Panc1 (cell line): Measurements from ENCODE around the gene ERCC3. TPM values are rescaled to one million over a fixed set of nuclear protein-coding genes. Genes with fewer than 3 reads are reported as not detected.
"Not testable (repeated sequence)": the region's sequence is repeated elsewhere in the genome, so short reads cannot be mapped to it uniquely, and the experiment has no call there.

Experiments used
- ATAC-seq: fragments of 200-7000 bp; cut with Tn5 transposase; 2 replicates; pipeline ENCODE4 v1.9.1; 2020; ENCODE audit warnings: mild to moderate bottlenecking, moderate library complexity
- BruUV-seq: library from RNA; stranded (reverse); fragments of 400-500 nt; replicated peaks from 2 replicates; lab custom pipeline; 2021; lab: Mats Ljungman, UMichigan
- CTCF ChIA-PET: fragments of 300-600 bp; sonication (Branson Sonifier 250); formaldehyde crosslinking; loops from one replicate; lab custom pipeline; 2022; ENCODE audit warnings: antibody characterized with exemption; lab: Charles Lee
- POLR2A ChIA-PET: fragments of 300-600 bp; sonication (Branson Sonifier 250); formaldehyde crosslinking; loops from one replicate; lab custom pipeline; 2022; ENCODE audit warnings: antibody characterized with exemption; lab: Charles Lee
- DNase-seq: peaks from one replicate; pipeline ENCODE4 v3.0.0-alpha.2; 2010; ENCODE audit warnings: low read depth, low spot score
- H3K27ac ChIP-seq: 2 replicates; pipeline ENCODE4 v1.5.1; 2011; ENCODE audit warnings: mild to moderate bottlenecking, low read length, inconsistent platforms
- H3K27me3 ChIP-seq: fragments of 200-500 bp; sonication (Bioruptor generic); 2 replicates; pipeline ENCODE4 v1.6.0; 2014; ENCODE audit warnings: low read length, inconsistent platforms; ENCODE audit not compliant: control insufficient read depth, insufficient read depth
- H3K36me3 ChIP-seq: fragments of 200-500 bp; sonication (Bioruptor generic); 2 replicates; pipeline ENCODE4 v1.5.1; 2014; ENCODE audit warnings: inconsistent platforms, mild to moderate bottlenecking, low read length, moderate library complexity; ENCODE audit not compliant: control insufficient read depth, insufficient read depth
- H3K4me1 ChIP-seq: 2 replicates; pipeline ENCODE4 v1.5.1; 2011; ENCODE audit warnings: inconsistent platforms, mild to moderate bottlenecking, low read length, moderate library complexity; ENCODE audit not compliant: control insufficient read depth, insufficient read depth
- H3K4me3 ChIP-seq, 2 experiments: 2 replicates each; pipeline ENCODE4 v1.5.1; 2011 to 2012; ENCODE audit warnings: low read depth in 2 of 2, low read length in 2 of 2, mild to moderate bottlenecking in 2 of 2, inconsistent platforms in 1 of 2, moderate library complexity in 1 of 2
- H3K9me3 ChIP-seq: fragments of 200-500 bp; sonication (Bioruptor generic); 2 replicates; pipeline ENCODE4 v1.5.1; 2014; ENCODE audit warnings: low read depth, mild to moderate bottlenecking, inconsistent platforms, low read length, moderate library complexity; ENCODE audit not compliant: control insufficient read depth, insufficient read depth
- CTCF ChIP-seq: fragments of 450-650 bp; IDR thresholded peaks from 2 replicates; pipeline ENCODE4 v1.5.1; 2017; ENCODE audit warnings: mild to moderate bottlenecking
- POLR2AphosphoS5 ChIP-seq: IDR thresholded peaks from 2 replicates; pipeline ENCODE4 v1.6.1; 2012; ENCODE audit warnings: mild to moderate bottlenecking, low read depth, low read length, moderate library complexity
- REST ChIP-seq, 2 experiments: IDR thresholded peaks; 2 replicates each; pipeline ENCODE4 v1.6.1; 2011 to 2012; ENCODE audit warnings: low read depth in 2 of 2, control low read depth in 1 of 2, low read length in 1 of 2, mild to moderate bottlenecking in 1 of 2, moderate library complexity in 1 of 2; ENCODE audit not compliant: insufficient read depth in 1 of 2
- SIN3A ChIP-seq: IDR thresholded peaks from 2 replicates; pipeline ENCODE4 v1.6.1; 2012; ENCODE audit warnings: low read depth, mild to moderate bottlenecking, low read length, moderate library complexity, borderline replicate concordance; ENCODE audit not compliant: insufficient read depth
- TCF7L2 ChIP-seq: IDR thresholded peaks from 2 replicates; pipeline ENCODE4 v1.6.1; 2011; ENCODE audit warnings: mild to moderate bottlenecking, low read depth, low read length, inconsistent platforms
- in situ Hi-C: cut with HindIII; loops from 2 replicates; pipeline ENCODE4 v1.10.0; 2016; ENCODE audit warnings: low sequenced_read_pairs, low pct_unique_long_range_greater_than_20kb
- intact Hi-C: fragments of 100-400 bp; cut with micrococcal nuclease; formaldehyde crosslinking; loops from one replicate; pipeline ENCODE4 v1.10.0; 2022; ENCODE audit not compliant: unreplicated experiment
- total RNA-seq: library from RNA; stranded (reverse); gene quantifications from one replicate; pipeline ENCODE4 v1.2.1, GENCODE V29; 2021; ENCODE audit not compliant: unreplicated experiment

ERCC3 gene
- total RNA-seq, 1 experiment from 2014 or later: 38.0 TPM

- Histone ChIP-seq H3K4me3 (no peak overlapping the region), H3K4me1 (peaks cover 30% of the 10 kb centered on the region), H3K27ac (no peak overlapping the region), H3K27me3 (no peaks in the 10 kb centered on the region), H3K36me3 (no peaks in the 10 kb centered on the region), H3K9me3 (no peaks in the 10 kb centered on the region)
- no peak for TF ChIP-seq POLR2AphosphoS5
- TF ChIP-seq TCF7L2: no peak
- no peak for TF ChIP-seq CTCF
- no peak for TF ChIP-seq SIN3A
- no peak for TF ChIP-seq REST (IDR thresholded peaks at IDR 0.05; ENCODE audit: insufficient read depth in 1 of 2, low read depth in 2 of 2, low read length in 1 of 2)
- CTCF ChIA-PET: no interaction called here
- POLR2A ChIA-PET: no interaction called here
- in situ Hi-C loops (no loop called here), intact Hi-C loops (no loop called here)
- BruUV-seq: no TSS peak
- DNase-seq (no peak), ATAC-seq (no peak)
Measured at GRCh38 chr2:127228102-127228501, 65.8 kb downstream of the ERCC3 start.

DNA sequence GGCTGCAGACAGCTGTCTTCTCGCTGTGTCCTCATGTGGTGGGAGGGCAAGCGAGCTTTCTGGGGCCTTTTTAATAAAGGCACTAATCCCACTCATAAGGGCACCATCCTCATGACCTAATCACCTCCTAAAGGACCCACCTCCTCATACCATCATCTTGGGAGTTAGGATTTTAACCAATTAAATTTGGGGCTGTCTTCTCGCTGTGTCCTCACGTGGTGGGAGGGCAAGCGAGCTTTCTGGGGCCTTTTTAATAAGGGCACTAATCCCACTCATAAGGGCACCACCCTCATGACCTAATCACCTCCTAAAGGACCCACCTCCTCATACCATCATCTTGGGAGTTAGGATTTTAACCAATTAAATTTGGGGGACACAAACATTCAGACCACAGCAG lies 66.7 kb downstream of the ERCC3 start:
- ATAC-seq, BruUV-seq, CTCF ChIA-PET, intact Hi-C loops, in situ Hi-C loops, H3K36me3 ChIP-seq, H3K27me3 ChIP-seq, H3K9me3 ChIP-seq, POLR2A ChIA-PET, DNase-seq: not testable (repeated sequence)
- Histone ChIP-seq H3K4me3 (peak overlapping the region in 1 of 2 experiments; percentile 47; a peak in 1 of 4 replicates), H3K27ac (peak overlapping the region; percentile 49), H3K4me1 (peaks cover 30% of the 10 kb centered on the region)

DNA sequence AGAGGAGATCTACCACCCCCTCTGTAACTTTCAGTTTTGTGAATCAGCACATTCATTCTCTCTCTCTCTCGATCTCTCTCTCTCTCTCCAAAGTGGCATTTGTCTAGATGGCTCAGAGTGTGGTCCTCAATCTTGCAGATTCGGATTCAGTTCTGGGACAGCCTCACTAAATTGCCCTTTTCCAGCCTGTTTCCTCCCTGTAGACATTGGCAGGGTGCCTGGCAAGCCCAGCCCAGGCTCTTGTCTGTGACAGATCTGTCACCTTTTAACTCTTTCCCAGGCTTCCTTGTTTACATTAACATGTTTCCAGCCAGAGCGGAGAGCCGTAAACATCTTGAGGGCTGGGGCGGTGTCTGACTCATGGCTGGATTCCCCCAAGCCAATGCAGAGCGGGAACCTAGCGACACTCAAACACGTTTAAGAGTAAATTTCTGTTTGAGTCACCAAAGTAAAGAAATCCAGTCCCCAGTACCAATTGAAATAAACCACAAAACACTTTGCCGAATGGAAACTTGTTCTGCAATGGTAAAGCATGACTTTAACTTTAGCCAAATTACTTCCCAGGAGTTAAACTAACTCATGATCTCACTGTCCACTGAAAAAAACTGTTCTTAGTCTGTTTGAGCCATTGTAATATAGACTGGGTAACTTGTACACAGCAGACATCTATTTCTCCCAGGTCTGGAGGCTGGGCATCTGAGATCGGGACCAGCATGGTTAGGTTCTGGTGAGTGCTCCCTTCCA lies 67.3 kb downstream of the ERCC3 start:
- H3K36me3 ChIP-seq: no peaks in the 10 kb centered on the region
- ChIA-PET CTCF (no interaction called here), POLR2A (no interaction called here)
- TF ChIP-seq REST (IDR thresholded peaks at IDR 0.05; ENCODE audit: insufficient read depth in 1 of 2, low read depth in 2 of 2, low read length in 1 of 2): no peak
- TF ChIP-seq SIN3A: no peak
- TF ChIP-seq POLR2AphosphoS5: peak; percentile 64; the same call in 1 of the 2 replicates
- peak; percentile 19; the same call in 1 of the 2 replicates for TF ChIP-seq TCF7L2
- TF ChIP-seq CTCF: no peak
- ATAC-seq (peak; percentile 96), DNase-seq (peak; percentile 78)
- BruUV-seq: no TSS peak
- H3K27ac ChIP-seq: peak overlapping the region; percentile 51
- H3K27me3 ChIP-seq: no peaks in the 10 kb centered on the region
- no peaks in the 10 kb centered on the region for H3K9me3 ChIP-seq
- H3K4me3 ChIP-seq: peak overlapping the region; percentile 17 to 47
- intact Hi-C loops (no loop called here), in situ Hi-C loops (no loop called here)
- peaks cover 30% of the 10 kb centered on the region for H3K4me1 ChIP-seq
